Body of pancreas (tissue), 4 donors: Measurements from ENCODE around the gene TMEM151B.

Source experiments
- CTCF ChIP-seq, 7 experiments: fragments of 450-650 bp in 4 of 7; fragments of 200-600 bp in 3 of 7; sonication (generic) in 3 of 7; IDR thresholded peaks; one replicate each; pipeline ENCODE4 v1.5.1; 2016 to 2019; ENCODE audit warnings: antibody characterized with exemption in 7 of 7
- POLR2A ChIP-seq, 3 donors: fragments of 450-650 bp; IDR thresholded peaks; one replicate each; pipeline ENCODE4 v1.6.1; 2016; ENCODE audit warnings: antibody characterized with exemption in 3 of 3, mild to moderate bottlenecking in 2 of 3

GRCh38 chr6:44304282-44305199, 34.3 kb downstream of the TMEM151B start:
- TF ChIP-seq CTCF (IDR thresholded peaks at IDR 0.05) (peak; percentile 42 to 61 (median 57)), POLR2A (IDR thresholded peaks at IDR 0.05) (no peak)
